ENCODE measurements around the gene HIRA.

Gene HIRA

DNA sequence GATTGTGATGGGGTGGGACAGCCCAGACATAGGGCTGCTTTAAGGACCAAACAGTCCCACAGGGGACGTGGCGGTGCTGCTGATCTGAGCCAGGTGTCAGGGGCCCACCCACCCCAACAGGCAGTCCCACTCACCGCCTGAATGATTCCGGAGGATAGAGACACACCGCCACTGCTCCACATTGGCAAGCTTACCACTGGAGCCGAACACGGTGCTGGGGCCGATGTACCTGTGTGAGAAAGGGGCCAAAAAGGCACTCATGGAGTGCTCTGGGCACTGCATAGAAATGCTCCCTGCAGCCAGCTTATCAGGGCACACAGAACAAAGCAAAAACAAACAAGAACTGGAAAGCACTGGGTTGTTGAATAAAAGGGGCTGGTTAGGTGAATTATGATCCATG lies 25.9 kb downstream of the HIRA start:
- no peak for DNase-seq

DNA sequence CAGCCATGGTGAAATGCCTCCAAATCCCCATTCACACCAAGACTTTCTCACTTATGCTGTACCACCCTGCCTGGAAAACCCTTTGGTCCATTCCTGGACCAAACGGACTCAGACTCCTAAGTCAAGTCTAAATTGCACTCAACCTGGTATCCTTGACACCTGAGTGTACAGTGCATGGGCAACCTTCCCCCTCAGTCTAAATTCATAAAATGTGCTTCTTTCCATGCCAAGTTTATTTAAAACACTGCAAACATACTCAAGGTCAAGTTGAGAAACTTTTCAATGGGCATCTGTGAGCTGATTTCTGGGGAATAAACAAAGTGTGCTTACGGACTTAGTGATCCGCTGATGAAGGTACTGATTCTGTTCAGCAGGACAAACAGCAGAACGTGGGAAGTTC lies 26.4 kb downstream of the HIRA start:
- DNase-seq: no peak

GRCh38 chr22:19404676-19405075 lies 26.9 kb downstream of the HIRA start:
- no peak for DNase-seq

- no peak for DNase-seq
These were observed 28.8 kb downstream of the HIRA start for GRCh38 chr22:19402642-19403191.

DNA sequence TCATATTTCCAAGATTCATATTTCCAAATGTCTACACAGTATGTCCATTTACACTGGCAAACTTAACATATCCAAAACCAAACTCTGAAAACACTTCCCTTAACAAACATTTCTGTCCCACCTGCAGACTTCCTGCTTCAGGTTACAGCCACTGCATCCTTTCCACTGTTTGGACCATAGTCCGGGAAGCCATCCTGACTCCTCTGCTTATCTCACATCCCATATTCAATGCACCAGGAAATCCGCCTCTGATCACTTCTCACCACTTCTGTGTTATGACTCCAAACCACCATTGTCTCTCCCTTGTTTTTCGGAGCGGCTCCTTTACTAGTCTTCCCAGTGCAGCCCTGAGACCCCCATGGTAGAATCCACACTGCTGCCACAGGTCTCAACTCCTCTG lies 30.1 kb downstream of the HIRA start:
- no peak for DNase-seq

DNA sequence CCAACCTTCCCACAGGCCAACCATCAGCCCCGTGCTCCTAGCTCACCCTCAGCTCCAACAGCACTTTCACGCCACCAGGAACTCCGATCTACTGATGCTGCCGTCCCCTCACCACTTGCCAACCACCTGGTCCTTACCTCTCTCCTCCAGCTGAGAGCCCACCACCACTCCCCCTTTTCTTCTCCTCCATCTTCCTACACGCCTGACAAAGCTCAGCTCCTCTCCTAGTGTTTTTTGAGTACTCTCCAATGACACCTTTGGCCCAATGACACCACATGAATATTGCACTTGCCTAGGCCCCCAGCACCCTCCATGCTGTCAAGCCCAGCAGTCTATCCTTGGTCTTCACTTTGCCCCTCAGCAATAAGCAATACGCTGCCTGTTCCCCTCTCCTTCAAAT lies 30.7 kb downstream of the HIRA start:
- no peak for DNase-seq

DNA sequence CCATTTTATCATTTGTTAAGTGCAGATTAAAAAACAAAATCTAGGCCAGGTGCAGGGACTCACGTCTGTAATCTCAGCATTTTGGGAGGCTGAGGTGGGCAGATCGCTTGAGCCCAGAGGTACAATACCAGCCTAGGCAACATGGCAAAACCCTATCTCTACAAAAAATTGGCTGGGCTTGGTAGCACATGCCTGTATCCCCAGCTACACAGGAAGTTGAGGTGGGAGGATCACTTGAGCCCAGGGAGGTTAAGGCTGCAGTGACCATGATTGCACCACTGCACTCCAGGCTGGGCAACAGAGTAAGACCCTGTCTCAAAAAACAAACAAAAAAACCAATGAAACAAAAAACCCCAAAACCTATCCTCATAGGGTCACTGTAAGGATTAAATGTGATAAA lies 32.9 kb downstream of the HIRA start:
- no peak for DNase-seq

DNA sequence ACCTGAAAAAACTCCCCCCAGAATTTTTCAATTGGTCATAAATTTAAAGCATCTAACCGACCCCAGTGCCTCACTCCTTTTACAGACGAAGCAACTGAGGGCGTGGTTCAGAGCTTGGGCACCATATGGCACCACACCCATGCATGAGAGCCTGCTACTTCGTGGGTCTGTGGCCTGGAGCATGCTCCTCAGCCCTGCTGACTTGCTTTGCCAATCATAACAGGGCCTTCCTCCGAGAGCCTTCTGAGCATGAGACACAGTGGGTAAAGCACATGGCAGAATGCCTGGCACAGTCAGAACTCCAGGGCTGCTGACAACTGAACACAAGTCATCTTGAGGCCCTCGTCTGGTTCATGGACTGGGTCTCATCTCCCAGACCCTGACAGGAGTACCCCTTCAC lies 33.3 kb downstream of the HIRA start:
- no peak for DNase-seq

DNA sequence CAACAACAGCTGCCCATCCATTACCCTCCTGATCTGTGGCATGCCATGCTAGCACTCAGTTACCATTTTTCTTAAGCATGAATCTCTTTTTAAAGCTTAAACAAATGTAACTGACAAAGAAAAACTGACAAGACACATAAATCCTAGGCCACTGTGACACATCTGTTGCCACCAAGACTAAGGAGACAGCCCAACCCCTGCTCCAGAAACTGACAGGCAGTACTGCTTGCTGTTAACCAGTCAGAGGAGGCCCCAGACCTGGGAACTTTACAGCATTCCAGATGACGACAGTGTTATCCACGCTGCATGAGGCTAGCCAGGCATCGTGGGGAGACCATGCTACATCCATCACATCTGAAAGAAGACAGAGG lies 33.8 kb downstream of the HIRA start:
- DNase-seq: no peak

GRCh38 chr22:19396934-19397733 lies 34.4 kb downstream of the HIRA start:
- DNase-seq: no peak

DNA sequence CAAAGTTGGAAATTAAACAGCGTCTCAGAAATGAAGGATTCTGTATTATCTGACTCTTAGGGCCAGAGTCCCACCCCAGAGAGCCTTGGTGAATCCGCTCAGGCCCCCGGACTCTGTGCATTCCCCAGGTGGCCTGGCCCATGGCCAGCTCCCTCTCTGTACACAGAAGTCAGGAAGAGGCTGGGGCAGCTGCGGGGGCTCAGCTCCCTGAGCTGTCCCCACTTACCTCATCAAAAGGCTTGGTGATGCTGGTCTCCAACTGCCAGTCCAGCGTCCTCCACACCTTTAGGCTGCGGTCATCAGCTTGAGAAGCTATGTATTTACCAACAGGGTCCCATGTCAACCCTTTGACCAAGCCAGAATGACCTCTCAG lies 35.0 kb downstream of the HIRA start:
- DNase-seq: no peak

- no peak for DNase-seq
These were observed 36.3 kb downstream of the HIRA start for GRCh38 chr22:19395276-19395675.

DNA sequence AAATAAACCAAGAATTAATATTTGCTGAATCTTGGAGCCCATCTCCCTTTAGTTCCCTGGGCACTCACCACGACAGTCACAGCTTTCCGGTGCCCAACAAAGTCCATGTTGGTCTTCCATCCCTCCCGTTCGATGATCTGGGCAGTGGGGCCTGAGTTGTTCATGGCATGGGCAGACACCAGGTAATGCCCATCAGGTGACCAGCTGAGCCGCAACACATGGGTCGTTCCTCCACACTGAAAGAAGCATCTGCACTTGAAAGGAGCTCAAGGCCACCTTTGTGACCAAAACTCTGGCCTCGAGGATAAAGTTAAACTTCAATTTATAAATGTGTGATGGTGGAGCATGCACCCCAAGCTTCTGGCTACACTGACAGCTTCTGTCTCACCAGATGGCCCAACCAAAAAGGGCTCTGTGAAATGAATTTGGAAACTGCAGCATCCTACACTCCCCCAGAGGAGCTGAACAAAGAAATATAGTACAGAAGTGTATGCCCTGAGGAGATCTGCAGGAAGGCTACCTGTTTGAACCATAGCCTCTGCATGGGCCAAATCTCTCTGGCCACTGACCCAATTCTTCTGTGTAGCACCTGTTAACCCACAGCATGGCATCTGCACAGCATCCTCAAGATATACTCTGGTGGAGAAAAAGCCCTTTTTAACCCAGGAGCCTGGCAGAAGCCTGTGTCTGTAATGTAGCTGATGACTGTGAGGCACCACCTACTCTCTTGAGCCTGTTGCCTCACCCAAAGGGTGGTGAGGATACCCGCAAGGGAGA lies 37.1 kb downstream of the HIRA start:
- DNase-seq: no peak

DNA sequence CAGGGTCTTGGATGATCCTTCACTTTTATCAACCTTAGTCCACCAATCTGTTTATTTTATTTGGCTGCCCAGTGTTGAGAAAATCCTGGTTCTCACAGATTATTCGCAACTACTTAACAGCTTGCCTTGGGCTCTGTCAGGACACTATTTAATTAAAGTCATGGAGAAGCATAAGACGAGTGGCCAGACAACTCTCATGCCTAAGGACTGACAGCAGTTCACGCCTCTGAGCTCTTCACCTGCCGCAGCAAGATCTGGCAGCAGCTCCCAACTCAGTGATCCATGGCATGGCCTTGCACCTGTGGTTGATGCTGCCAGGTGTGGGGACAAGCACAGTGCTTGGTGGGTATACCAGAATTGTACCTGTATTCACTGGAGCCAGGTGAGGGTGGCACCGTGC lies 37.8 kb downstream of the HIRA start:
- DNase-seq: no peak

DNA sequence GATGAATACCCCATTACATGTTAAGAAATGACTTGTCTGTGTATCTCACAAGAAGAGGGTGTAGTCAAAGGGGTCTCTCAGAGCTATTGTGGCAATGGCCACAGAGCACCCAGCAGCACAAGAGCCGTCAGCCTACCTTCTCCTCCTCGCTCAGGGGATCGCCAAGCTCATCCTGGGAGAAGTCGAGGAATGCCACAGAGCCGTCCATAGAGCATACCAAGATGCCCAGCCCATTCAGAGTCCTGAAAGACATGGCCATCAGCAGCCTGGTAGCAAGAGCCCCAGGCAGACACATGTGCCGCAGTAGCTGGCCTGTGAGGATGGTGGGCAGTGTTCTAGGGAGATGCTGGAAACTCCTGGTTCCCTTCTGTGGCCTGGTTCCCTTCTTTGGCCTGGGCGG lies 44.0 kb downstream of the HIRA start:
- DNase-seq: no peak

DNA sequence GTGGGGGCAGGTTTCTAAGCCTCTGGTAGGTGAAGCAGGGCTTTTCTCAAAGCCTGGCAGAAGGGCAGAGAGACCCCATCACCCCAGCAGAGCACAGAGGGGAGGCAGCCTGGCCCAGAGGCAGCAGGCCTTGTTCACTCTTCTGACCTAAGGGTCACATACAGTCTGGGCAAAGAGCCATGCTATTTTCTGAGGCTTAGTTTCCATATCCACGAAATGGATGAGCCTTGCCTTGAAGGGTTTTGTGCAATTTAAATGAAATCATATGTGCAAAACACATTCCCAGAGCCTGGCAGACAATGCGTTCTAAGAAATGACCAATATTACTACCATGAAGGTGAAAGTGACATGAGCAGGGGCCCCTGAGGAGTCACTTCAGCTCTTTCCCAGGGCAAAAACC lies 44.5 kb downstream of the HIRA start:
- DNase-seq: no peak

DNA sequence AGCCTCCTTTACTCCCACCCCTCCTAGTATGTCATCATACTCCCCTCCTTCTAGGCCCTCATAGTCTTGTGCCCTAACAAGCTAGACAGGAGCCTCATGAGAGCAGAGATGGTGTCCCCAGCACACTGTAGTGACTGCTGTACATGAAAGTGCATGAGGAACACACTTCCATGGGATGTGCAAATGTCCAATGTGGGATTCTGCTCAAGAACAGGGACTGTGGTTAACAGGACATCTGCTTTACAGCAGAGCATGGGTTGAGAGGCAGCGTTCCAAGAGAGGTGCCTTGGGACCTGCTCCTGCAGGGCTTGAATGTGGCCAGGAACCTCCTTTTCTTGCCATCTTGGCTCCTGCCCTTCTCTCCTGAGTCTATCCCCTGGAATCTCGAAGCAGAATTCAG lies 45.3 kb downstream of the HIRA start:
- DNase-seq: no peak

DNA sequence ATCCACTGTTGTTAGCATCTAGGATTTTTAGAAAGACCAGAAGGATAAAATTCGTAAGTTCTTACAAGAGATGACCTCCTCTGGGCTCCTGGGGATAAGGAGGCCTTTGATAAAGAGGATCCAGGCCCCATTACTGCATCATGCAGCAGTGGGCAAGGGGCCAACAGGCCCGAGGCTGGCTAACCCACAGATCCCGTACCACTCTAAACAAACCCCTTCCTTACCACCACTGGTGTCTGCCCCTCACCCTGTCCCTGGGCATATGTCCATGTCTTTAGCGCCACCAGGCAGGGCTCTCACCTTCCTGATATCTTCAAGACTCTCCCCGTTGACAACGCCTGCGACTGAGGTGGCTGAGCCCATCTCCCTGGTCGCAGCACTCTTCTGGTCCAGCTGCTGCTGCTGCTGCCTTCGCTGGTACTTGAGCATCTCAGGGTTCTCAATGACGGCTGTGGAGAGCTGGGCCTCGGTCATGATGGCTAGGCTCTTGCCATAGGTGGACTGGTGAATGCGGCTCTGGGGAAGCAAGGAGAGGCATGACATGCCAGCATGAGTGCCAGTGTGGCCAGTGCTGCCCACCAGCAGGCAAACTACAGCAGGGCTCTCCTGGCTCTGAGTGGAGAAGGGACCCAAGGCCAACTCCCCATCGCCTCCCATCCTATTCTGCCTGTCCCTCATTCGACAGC lies 46.2 kb downstream of the HIRA start:
- DNase-seq: no peak

GRCh38 chr22:19383292-19383691 lies 48.2 kb downstream of the HIRA start:
- no peak for DNase-seq

DNA sequence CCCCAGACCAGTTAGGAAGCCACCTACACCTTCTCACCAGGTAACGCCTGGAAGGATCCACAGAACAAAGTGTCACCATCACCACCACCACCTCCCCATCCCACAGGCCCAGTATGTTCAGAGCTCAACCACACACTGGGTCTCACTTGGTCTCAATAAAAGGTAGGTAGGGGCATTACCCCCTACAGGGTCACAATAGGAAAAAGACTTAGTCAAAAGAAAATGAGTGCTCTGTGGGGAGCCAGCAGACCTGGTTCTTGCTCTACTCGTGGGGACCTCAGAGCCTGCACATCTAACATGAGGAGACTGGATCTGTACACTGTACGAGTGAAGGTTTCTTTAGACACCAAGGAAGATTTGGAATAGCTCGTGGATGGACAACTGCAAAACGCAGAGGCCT lies 49.3 kb downstream of the HIRA start:
- DNase-seq: no peak

GRCh38 chr22:19378344-19378674 lies 53.2 kb downstream of the HIRA start:
- DNase-seq: no peak

GRCh38 chr22:19377565-19378343 lies 53.8 kb downstream of the HIRA start:
- no peak for DNase-seq

DNA sequence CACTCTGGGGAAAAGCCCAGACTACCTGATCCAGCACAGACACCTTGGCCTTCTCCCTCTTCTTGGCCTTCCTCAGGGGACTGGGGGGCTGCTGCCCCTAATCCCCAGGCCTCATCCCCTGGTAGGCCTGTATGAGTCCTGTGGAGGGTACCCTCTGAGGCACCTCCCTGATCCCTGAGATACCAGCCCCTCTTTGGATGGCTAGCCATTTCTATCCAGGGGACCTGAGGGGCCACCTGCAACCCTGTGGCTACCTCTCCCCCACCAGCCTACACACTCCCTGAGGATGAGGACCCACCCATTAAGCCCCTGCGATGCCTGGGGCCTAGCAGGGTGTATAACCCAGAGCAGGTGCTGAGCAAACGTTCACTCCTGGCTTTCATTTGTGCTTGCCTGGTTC lies 54.6 kb downstream of the HIRA start:
- DNase-seq: no peak
